Natural killer cell (primary cell): ENCODE results near the gene IPO8. TPM values are rescaled to one million over a fixed set of nuclear protein-coding genes. Genes with fewer than 3 reads are reported as not detected.

Experiments
- ATAC-seq, 3 donors: fragments of 150-1000 bp in 2 of 3; fragments of 200-7000 bp in 1 of 3; cut with Tn5 transposase; 1 replicate in 1 of 3; 2 replicates in 2 of 3; pipeline ENCODE4 v1.10.0; 2021; ENCODE audit warnings: mild to moderate bottlenecking in 2 of 3, moderate library complexity in 2 of 3
- DNase-seq, 2 donors: peaks; one replicate each; pipeline versions ENCODE4 v3.0.0 to v3.0.0-alpha.2; 2013 to 2021; ENCODE audit warnings: mixed read lengths in 1 of 2
- H3K27ac ChIP-seq: one replicate; pipeline ENCODE4 v1.5.1; 2013; ENCODE audit warnings: mild to moderate bottlenecking, low read length
- H3K27me3 ChIP-seq: one replicate; pipeline ENCODE4 v1.6.1; 2013; ENCODE audit warnings: low read length; ENCODE audit not compliant: control insufficient read depth, insufficient read depth
- H3K36me3 ChIP-seq: one replicate; pipeline ENCODE4 v1.6.1; 2013; ENCODE audit warnings: low read length; ENCODE audit not compliant: control insufficient read depth, insufficient read depth
- H3K4me1 ChIP-seq: one replicate; pipeline ENCODE4 v1.6.1; 2013; ENCODE audit warnings: low read length; ENCODE audit not compliant: control insufficient read depth, insufficient read depth
- H3K4me3 ChIP-seq: one replicate; pipeline ENCODE4 v1.5.1; 2013; ENCODE audit warnings: low read length
- H3K9me3 ChIP-seq: one replicate; pipeline ENCODE4 v1.6.1; 2013; ENCODE audit warnings: low read length; ENCODE audit not compliant: control insufficient read depth, insufficient read depth
- H3K27ac Mint-ChIP-seq, 2 donors: one replicate each; pipeline ENCODE4 v1.8.0; 2022; ENCODE audit warnings: mild to moderate bottlenecking in 2 of 2, mixed read lengths in 2 of 2, moderate library complexity in 1 of 2
- H3K27me3 Mint-ChIP-seq, 2 donors: one replicate each; pipeline ENCODE4 v1.8.0; 2022; ENCODE audit warnings: low read depth in 2 of 2, mixed read lengths in 2 of 2
- H3K36me3 Mint-ChIP-seq: one replicate; pipeline ENCODE4 v1.8.0; 2022; ENCODE audit warnings: mixed read lengths
- H3K4me1 Mint-ChIP-seq, 2 donors: one replicate each; pipeline ENCODE4 v1.8.0; 2022; ENCODE audit warnings: mixed read lengths in 2 of 2
- H3K4me3 Mint-ChIP-seq: one replicate; pipeline ENCODE4 v1.8.0; 2022; ENCODE audit warnings: mild to moderate bottlenecking, moderate library complexity, mixed read lengths
- H3K9me3 Mint-ChIP-seq, 2 donors: one replicate each; pipeline ENCODE4 v1.8.0; 2022; ENCODE audit warnings: mixed read lengths in 2 of 2
- CTCF ChIP-seq: fragments of 200-600 bp; IDR thresholded peaks from one replicate; pipeline ENCODE4 v1.8.0; 2022; ENCODE audit warnings: antibody characterized with exemption
- WGBS: methylation state at CpG from one replicate; pipeline ENCODE4 v1.1.7; 2013; ENCODE audit warnings: missing lambda C conversion rate; ENCODE audit not compliant: insufficient coverage; 5-methylcytosine and 5-hydroxymethylcytosine counted together
- intact Hi-C: fragments of 100-400 bp; cut with micrococcal nuclease; formaldehyde crosslinking; loops from one replicate; pipeline ENCODE4 v1.14.2; 2022
- total RNA-seq, 4 donors: library from RNA; stranded (reverse); fragments of 120-200 nt in 1 of 4; gene quantifications; one replicate each; pipeline versions ENCODE4 v1.2.3 to v1.2.4, GENCODE V29; 2013 to 2022

The IPO8 gene
- total RNA-seq, 3 donors from 2014 or later (not counting 1 experiment from before 2014, with no cell fraction given), result 42.6 to 54.8 (median 49.2) TPM

GRCh38 chr12:30630979-30631285, 64.7 kb downstream of the IPO8 start:
- Mint-ChIP-seq H3K9me3 (no peaks in the 10 kb centered on the region), H3K27me3 (no peaks in the 10 kb centered on the region), H3K27ac (no peak overlapping the region), H3K4me3 (no peak overlapping the region), H3K4me1 (peaks cover 0 to 5% of the 10 kb centered on the region in 2 donors), H3K36me3 (peaks cover 16% of the 10 kb centered on the region)
- 85% methylated on average over 3 of the region's 3 CpGs for WGBS
- no peak for TF ChIP-seq CTCF
- H3K27me3 ChIP-seq, result no peaks in the 10 kb centered on the region
- no peak for ATAC-seq
- no peaks in the 10 kb centered on the region for H3K4me1 ChIP-seq
- H3K27ac ChIP-seq, result no peak overlapping the region
- H3K36me3 ChIP-seq, result peaks cover 43% of the 10 kb centered on the region
- H3K4me3 ChIP-seq, result no peak overlapping the region
- DNase-seq, result no peak
- intact Hi-C loops, result no loop called here
- H3K9me3 ChIP-seq, result no peaks in the 10 kb centered on the region

GRCh38 chr12:30630076-30630978, 65.3 kb downstream of the IPO8 start:
- H3K4me1 Mint-ChIP-seq, result peaks cover 0 to 5% of the 10 kb centered on the region in 2 donors
- H3K4me3 ChIP-seq, result no peak overlapping the region
- peaks cover 38% of the 10 kb centered on the region for H3K36me3 ChIP-seq
- DNase-seq (no peak), ATAC-seq (no peak)
- intact Hi-C loops, result no loop called here
- no peak overlapping the region for H3K27ac Mint-ChIP-seq
- no peaks in the 10 kb centered on the region for H3K27me3 Mint-ChIP-seq
- 95% methylated on average over 4 of the region's 6 CpGs for WGBS
- no peak overlapping the region for H3K4me3 Mint-ChIP-seq
- H3K9me3 ChIP-seq, result no peaks in the 10 kb centered on the region
- no peaks in the 10 kb centered on the region for H3K27me3 ChIP-seq
- H3K27ac ChIP-seq, result no peak overlapping the region
- no peak for TF ChIP-seq CTCF
- no peaks in the 10 kb centered on the region for H3K9me3 Mint-ChIP-seq
- H3K36me3 Mint-ChIP-seq, result peaks cover 16% of the 10 kb centered on the region
- no peaks in the 10 kb centered on the region for H3K4me1 ChIP-seq

GRCh38 chr12:30626847-30627246, 68.8 kb downstream of the IPO8 start:
- Mint-ChIP-seq H3K36me3 (peaks cover 10% of the 10 kb centered on the region), H3K4me1 (no peaks in the 10 kb centered on the region), H3K9me3 (no peaks in the 10 kb centered on the region), H3K27me3 (no peaks in the 10 kb centered on the region), H3K4me3 (no peak overlapping the region), H3K27ac (no peak overlapping the region)
- intact Hi-C loops, result no loop called here
- Histone ChIP-seq H3K27ac (no peak overlapping the region), H3K27me3 (no peaks in the 10 kb centered on the region), H3K4me3 (no peak overlapping the region), H3K4me1 (no peaks in the 10 kb centered on the region), H3K36me3 (peaks cover 19% of the 10 kb centered on the region), H3K9me3 (no peaks in the 10 kb centered on the region)
- DNase-seq, result no peak
- 95% methylated on average over 3 of the region's 3 CpGs for WGBS
- no peak for ATAC-seq
- no peak for TF ChIP-seq CTCF

GRCh38 chr12:30624009-30624408, 71.7 kb downstream of the IPO8 start:
- H3K27me3 Mint-ChIP-seq, result no peaks in the 10 kb centered on the region
- H3K36me3 ChIP-seq, result peaks cover under 1% of the 10 kb centered on the region
- TF ChIP-seq CTCF, result no peak
- H3K4me3 ChIP-seq, result no peak overlapping the region
- intact Hi-C loops, result no loop called here
- H3K27ac Mint-ChIP-seq, result no peak overlapping the region
- 96% methylated on average over 6 of the region's 6 CpGs for WGBS
- no peak overlapping the region for H3K4me3 Mint-ChIP-seq
- no peaks in the 10 kb centered on the region for H3K27me3 ChIP-seq
- H3K36me3 Mint-ChIP-seq, result no peaks in the 10 kb centered on the region
- no peak for ATAC-seq
- no peaks in the 10 kb centered on the region for H3K9me3 Mint-ChIP-seq
- H3K9me3 ChIP-seq, result no peaks in the 10 kb centered on the region
- no peaks in the 10 kb centered on the region for H3K4me1 ChIP-seq
- H3K27ac ChIP-seq, result no peak overlapping the region
- no peaks in the 10 kb centered on the region for H3K4me1 Mint-ChIP-seq
- no peak for DNase-seq
